Kidney (tissue), 14 donors: ENCODE measurements around the gene ATP5F1D. TPM values are rescaled to one million over a fixed set of nuclear protein-coding genes. Genes with fewer than 3 reads are reported as not detected.
A peak's percentile ranks its signal among the peaks of the same experiment; 100 is the strongest.

ENCODE experiments used
- DNase-seq, 5 donors: peaks; one replicate each; pipeline ENCODE4 v3.0.0-alpha.2; 2013 to 2020
- FAIRE-seq: peaks from 2 replicates; lab custom pipeline; 2012; peaks lifted over from hg19 to GRCh38; lab: Jason Lieb, UNC
- H3K27ac ChIP-seq, 2 donors: one replicate each; pipeline ENCODE4 v1.7.0; 2013; ENCODE audit warnings: low read depth in 2 of 2, low read length in 2 of 2, inconsistent platforms in 1 of 2
- H3K27me3 ChIP-seq: one replicate; pipeline ENCODE4 v1.7.1; 2013; ENCODE audit warnings: low read length, inconsistent platforms; ENCODE audit not compliant: control insufficient read depth, insufficient read depth
- H3K36me3 ChIP-seq, 3 donors: one replicate each; pipeline versions ENCODE4 v1.7.0 to v1.7.1; 2013; ENCODE audit warnings: low read length in 3 of 3, control low read depth in 1 of 3, inconsistent platforms in 1 of 3; ENCODE audit not compliant: insufficient read depth in 3 of 3, control insufficient read depth in 2 of 3
- H3K4me1 ChIP-seq, 3 donors: one replicate each; pipeline versions ENCODE4 v1.7.0 to v1.7.1; 2013; ENCODE audit warnings: low read length in 3 of 3, inconsistent platforms in 1 of 3, low read depth in 1 of 3; ENCODE audit not compliant: control insufficient read depth in 2 of 3, insufficient read depth in 2 of 3
- H3K4me3 ChIP-seq, 3 donors: one replicate each; pipeline versions ENCODE4 v1.7.0 to v1.8.1; 2013; ENCODE audit warnings: low read length in 3 of 3, control low read depth in 1 of 3, inconsistent platforms in 1 of 3
- H3K9ac ChIP-seq, 3 donors: one replicate each; pipeline versions ENCODE4 v1.7.0 to v1.7.1; 2013; ENCODE audit warnings: low read length in 3 of 3, control low read depth in 1 of 3, inconsistent platforms in 1 of 3
- H3K9me3 ChIP-seq, 3 donors: one replicate each; pipeline versions ENCODE4 v1.7.0 to v1.7.1; 2013; ENCODE audit warnings: low read length in 3 of 3, control low read depth in 1 of 3, inconsistent platforms in 1 of 3; ENCODE audit not compliant: control insufficient read depth in 2 of 3, insufficient read depth in 1 of 3
- intact Hi-C: fragments of 100-400 bp; cut with DNase I; formaldehyde crosslinking; loops from one replicate; pipeline ENCODE4 v1.11.1; 2022
- polyA plus RNA-seq: library from polyadenylated mRNA; stranded (reverse); fragments of 350-450 nt; fragmentation: Illumina TruSeq; extraction: RNeasy Lipid Tissue Mini Kit (QIAGEN cat#74804); gene quantifications from one replicate; pipeline ENCODE4 v1.2.3, GENCODE V29; 2014; ENCODE audit warnings: low read depth, low replicate concordance; ENCODE audit not compliant: insufficient read depth
- total RNA-seq: library from RNA; stranded (reverse); fragmentation: NEBNext Ultra II Directional; extraction: Animal tissue kit (Norgen Biotek cat#: 25700); gene quantifications from one replicate; pipeline ENCODE4 v1.2.1, GENCODE V29; 2021
- TF ChIP-seq, protein P1 (sequence below): IDR thresholded peaks from 3 replicates; pipeline ENCODE4 v1.5.1; 2012; ENCODE audit warnings: mild to moderate bottlenecking, moderate library complexity, borderline replicate concordance; ENCODE audit not compliant: insufficient read depth; ENCODE audit errors: extremely low read depth
- donor health status: control.
- donor health status: control.
- donor health status: control.
- donor health status: control.
- donor health status: control.
- donor health status: DM: yes; HTN: yes; CAD: no.
- donor health status: Normal renal cell carcinoma (clear cell type).

ATP5F1D gene
- total and polyA plus RNA-seq, 2 donors from 2014 or later, result 183 to 641 TPM

- no peak overlapping the region for H3K9ac ChIP-seq
- intact Hi-C loops, result no loop called here
Measured at GRCh38 chr19:1210227-1210538, 31.4 kb upstream of the ATP5F1D start.

GRCh38 chr19:1211494-1212234 lies 29.9 kb upstream of the ATP5F1D start:
- peaks cover 0 to 54% (median 22%) of the 10 kb centered on the region in 3 donors for H3K4me1 ChIP-seq
- H3K9ac ChIP-seq, result peak overlapping the region in 1 of 3 donors; percentile 19
- no peak overlapping the region for H3K27ac ChIP-seq
- peak; percentile 62 to 83 (median 67) for DNase-seq
- no peak for FAIRE-seq
- intact Hi-C loops, result no loop called here
- H3K9me3 ChIP-seq, result no peaks in the 10 kb centered on the region
- no peaks in the 10 kb centered on the region for H3K27me3 ChIP-seq
- TF ChIP-seq, protein P1, sequence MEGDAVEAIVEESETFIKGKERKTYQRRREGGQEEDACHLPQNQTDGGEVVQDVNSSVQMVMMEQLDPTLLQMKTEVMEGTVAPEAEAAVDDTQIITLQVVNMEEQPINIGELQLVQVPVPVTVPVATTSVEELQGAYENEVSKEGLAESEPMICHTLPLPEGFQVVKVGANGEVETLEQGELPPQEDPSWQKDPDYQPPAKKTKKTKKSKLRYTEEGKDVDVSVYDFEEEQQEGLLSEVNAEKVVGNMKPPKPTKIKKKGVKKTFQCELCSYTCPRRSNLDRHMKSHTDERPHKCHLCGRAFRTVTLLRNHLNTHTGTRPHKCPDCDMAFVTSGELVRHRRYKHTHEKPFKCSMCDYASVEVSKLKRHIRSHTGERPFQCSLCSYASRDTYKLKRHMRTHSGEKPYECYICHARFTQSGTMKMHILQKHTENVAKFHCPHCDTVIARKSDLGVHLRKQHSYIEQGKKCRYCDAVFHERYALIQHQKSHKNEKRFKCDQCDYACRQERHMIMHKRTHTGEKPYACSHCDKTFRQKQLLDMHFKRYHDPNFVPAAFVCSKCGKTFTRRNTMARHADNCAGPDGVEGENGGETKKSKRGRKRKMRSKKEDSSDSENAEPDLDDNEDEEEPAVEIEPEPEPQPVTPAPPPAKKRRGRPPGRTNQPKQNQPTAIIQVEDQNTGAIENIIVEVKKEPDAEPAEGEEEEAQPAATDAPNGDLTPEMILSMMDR, result no peak
- peaks cover 0 to 3% (median under 1%) of the 10 kb centered on the region in 3 donors for H3K36me3 ChIP-seq
- H3K4me3 ChIP-seq, result no peak overlapping the region

More at GRCh38 chr19:1210227-1210538, 31.4 kb upstream of the ATP5F1D start:
- peaks cover 0 to 46% (median 16%) of the 10 kb centered on the region in 3 donors for H3K4me1 ChIP-seq
- H3K27ac ChIP-seq, result peak overlapping the region in 1 of 2 donors; percentile 17
- no peaks in the 10 kb centered on the region for H3K9me3 ChIP-seq
- FAIRE-seq (no peak), DNase-seq (no peak)
- peaks cover 0 to 3% (median 0%) of the 10 kb centered on the region in 3 donors for H3K36me3 ChIP-seq
- TF ChIP-seq, protein P1, result no peak
- no peaks in the 10 kb centered on the region for H3K27me3 ChIP-seq
- no peak overlapping the region for H3K4me3 ChIP-seq

DNA sequence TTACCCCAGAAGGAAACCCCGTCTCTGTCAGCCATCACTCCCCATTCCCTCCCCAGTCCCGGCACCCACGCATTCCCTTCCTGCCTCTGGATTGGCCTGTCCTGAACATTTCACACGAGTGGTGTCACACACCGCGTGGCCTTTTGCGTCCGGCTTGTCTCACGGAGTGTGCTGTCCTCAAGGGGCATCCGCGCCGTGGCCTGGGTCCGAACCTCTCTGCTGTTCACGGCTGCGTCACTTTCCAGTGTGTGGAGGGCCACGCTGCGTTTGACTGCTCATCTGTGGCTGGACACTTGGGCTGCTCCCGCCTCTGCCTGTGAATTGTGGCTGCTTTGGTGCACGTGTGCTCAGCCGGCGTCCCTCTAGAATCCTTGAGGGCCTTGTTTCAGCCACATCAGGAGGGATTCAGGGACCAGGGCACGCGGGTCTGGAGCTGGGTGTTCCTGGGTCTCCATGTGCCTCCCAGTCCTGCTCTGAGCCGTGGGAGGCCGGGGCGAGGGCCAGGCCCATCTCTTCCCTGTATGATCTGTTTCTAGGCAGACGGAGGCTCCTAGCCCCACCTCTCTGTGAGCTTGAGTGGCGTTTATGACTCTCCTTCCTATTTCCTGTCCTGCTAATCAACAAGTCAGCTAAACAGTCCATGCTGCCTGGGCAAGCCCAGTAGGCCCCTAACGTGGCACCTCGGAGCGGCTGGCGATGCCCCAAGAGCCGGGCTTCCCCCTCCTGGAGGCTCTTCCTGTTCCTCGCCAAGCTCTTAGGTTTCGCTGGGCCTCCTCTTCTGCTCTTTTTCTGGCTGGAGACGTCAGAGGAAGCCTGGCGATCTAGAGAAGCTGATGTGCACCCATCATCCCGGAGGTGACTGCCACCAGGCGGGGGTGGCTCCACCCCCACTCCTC lies 27.9 kb upstream of the ATP5F1D start:
- Histone ChIP-seq H3K36me3 (peaks cover 0 to 3% (median 3%) of the 10 kb centered on the region in 3 donors), H3K27me3 (no peaks in the 10 kb centered on the region), H3K4me3 (no peak overlapping the region), H3K9ac (peak overlapping the region in 2 of 3 donors; percentile 22 to 53), H3K27ac (peak overlapping the region; percentile 86 to 90), H3K4me1 (peaks cover 0 to 56% (median 26%) of the 10 kb centered on the region in 3 donors), H3K9me3 (no peaks in the 10 kb centered on the region)
- FAIRE-seq, result no peak
- TF ChIP-seq, protein P1, result no peak
- intact Hi-C loops, result no loop called here
- DNase-seq, result peak in 4 of 5 donors; percentile 54 to 87 (median 64)
